Measurements from ENCODE around the gene CBX4.
A peak's percentile ranks its signal among the peaks of the same experiment; 100 is the strongest.

Gene CBX4

GRCh38 chr17:79811011-79811867 lies 28.0 kb downstream of the CBX4 start:
- peak in 1 of 2 donors; percentile 17 for DNase-seq

- DNase-seq = peak in 1 of 2 donors; percentile 52
These were observed 28.9 kb downstream of the CBX4 start for GRCh38 chr17:79810130-79811010.

GRCh38 chr17:79809530-79810129 lies 29.6 kb downstream of the CBX4 start:
- no peak for DNase-seq

GRCh38 chr17:79808763-79809529 lies 30.3 kb downstream of the CBX4 start:
- no peak for DNase-seq

GRCh38 chr17:79806863-79807720 lies 32.1 kb downstream of the CBX4 start:
- DNase-seq = no peak

- no peak for DNase-seq
These were observed 32.8 kb downstream of the CBX4 start for GRCh38 chr17:79806446-79806760.

GRCh38 chr17:79804856-79805696 lies 34.2 kb downstream of the CBX4 start:
- DNase-seq = no peak

GRCh38 chr17:79803997-79804855 lies 35.0 kb downstream of the CBX4 start:
- DNase-seq = no peak

- DNase-seq = no peak
These were observed 35.7 kb downstream of the CBX4 start for GRCh38 chr17:79803421-79803996.

- no peak for DNase-seq
These were observed 36.4 kb downstream of the CBX4 start for GRCh38 chr17:79802736-79803420.

GRCh38 chr17:79802039-79802735 lies 37.1 kb downstream of the CBX4 start:
- DNase-seq = no peak

- no peak for DNase-seq
These were observed 37.8 kb downstream of the CBX4 start for GRCh38 chr17:79801156-79802038.

GRCh38 chr17:79800325-79801155 lies 38.7 kb downstream of the CBX4 start:
- no peak for DNase-seq

GRCh38 chr17:79799538-79800324 lies 39.5 kb downstream of the CBX4 start:
- no peak for DNase-seq

- DNase-seq = no peak
These were observed 40.1 kb downstream of the CBX4 start for GRCh38 chr17:79799174-79799537.
